IPS-18c (cell line): Measurements from ENCODE around the gene CHRNE.

Experiments used
- H3K4me3 ChIP-seq: 2 replicates; pipeline ENCODE4 v1.7.0; 2013; ENCODE audit warnings: low read depth, mild to moderate bottlenecking, low read length, moderate library complexity; ENCODE audit not compliant: insufficient read depth
- H3K9me3 ChIP-seq: one replicate; pipeline ENCODE4 v1.6.1; 2013; ENCODE audit warnings: mild to moderate bottlenecking, low read length, moderate library complexity; ENCODE audit not compliant: control insufficient read depth, insufficient read depth

Gene CHRNE

GRCh38 chr17:4852567-4853207 lies 50.2 kb downstream of the CHRNE start:
- no peak overlapping the region for H3K4me3 ChIP-seq

GRCh38 chr17:4851084-4851483 lies 51.8 kb downstream of the CHRNE start:
- no peak overlapping the region for H3K4me3 ChIP-seq
- H3K9me3 ChIP-seq = no peaks in the 10 kb centered on the region

More at GRCh38 chr17:4852567-4853207, 50.2 kb downstream of the CHRNE start:
- H3K9me3 ChIP-seq = no peaks in the 10 kb centered on the region

DNA sequence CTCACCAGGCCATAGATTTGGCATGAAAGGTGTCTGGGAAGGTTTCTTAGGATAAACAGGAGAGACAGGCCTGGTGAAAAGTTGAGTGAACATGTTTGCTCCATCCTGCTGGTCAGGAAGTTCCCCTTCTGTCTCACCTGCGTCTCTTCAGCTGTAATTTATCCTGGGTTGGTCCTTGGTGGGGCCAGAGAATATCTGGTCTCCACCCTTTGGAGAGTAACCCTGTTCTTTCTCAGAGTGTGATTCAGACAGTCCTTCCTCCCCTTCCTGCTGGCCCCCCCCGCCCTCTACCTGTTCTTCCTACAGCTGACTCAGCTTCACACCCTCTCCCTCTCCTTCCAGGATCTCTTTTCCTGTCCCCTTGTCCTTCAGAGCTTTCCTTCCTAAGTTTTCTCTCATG lies 52.7 kb downstream of the CHRNE start:
- Histone ChIP-seq H3K4me3 (no peak overlapping the region), H3K9me3 (no peaks in the 10 kb centered on the region)

GRCh38 chr17:4849011-4849536 lies 53.8 kb downstream of the CHRNE start:
- no peaks in the 10 kb centered on the region for H3K9me3 ChIP-seq
- H3K4me3 ChIP-seq = no peak overlapping the region; the same call in 1 of the 2 replicates
